Loucy (cell line): ENCODE measurements around the gene SCAPER.

Experiments
- H2AFZ ChIP-seq: fragments of 200-600 bp; sonication (generic); 2 replicates; pipeline ENCODE4 v1.6.0; 2016; ENCODE audit warnings: antibody characterized with exemption, mild to moderate bottlenecking, low read length, moderate library complexity
- H3F3A ChIP-seq: fragments of 200-600 bp; 2 replicates; pipeline ENCODE4 v1.6.0; 2016; ENCODE audit warnings: antibody characterized with exemption, low read depth, mild to moderate bottlenecking
- H3K27me3 ChIP-seq: fragments of 200-600 bp; sonication (generic); 2 replicates; pipeline ENCODE4 v1.6.1; 2014; ENCODE audit warnings: low read length, mild to moderate bottlenecking; ENCODE audit not compliant: insufficient read depth, poor library complexity, severe bottlenecking
- H3K36me3 ChIP-seq: fragments of 200-600 bp; sonication (generic); 2 replicates; pipeline ENCODE4 v1.6.1; 2016; ENCODE audit warnings: low read length; ENCODE audit not compliant: insufficient read depth
- H3K4me1 ChIP-seq: fragments of 200-600 bp; sonication (generic); 2 replicates; pipeline ENCODE4 v1.5.1; 2014; ENCODE audit warnings: low read length, mild to moderate bottlenecking; ENCODE audit not compliant: insufficient read depth, poor library complexity, severe bottlenecking
- H3K4me2 ChIP-seq: fragments of 200-600 bp; sonication (generic); 2 replicates; pipeline ENCODE4 v1.6.0; 2014; ENCODE audit warnings: antibody characterized with exemption, low read length, low read depth, mild to moderate bottlenecking; ENCODE audit not compliant: poor library complexity, severe bottlenecking
- H3K4me3 ChIP-seq: fragments of 200-600 bp; sonication (generic); 2 replicates; pipeline ENCODE4 v1.5.1; 2014; ENCODE audit warnings: low read length, mild to moderate bottlenecking, mixed read lengths; ENCODE audit not compliant: poor library complexity, severe bottlenecking
- H3K79me2 ChIP-seq: fragments of 200-600 bp; sonication (generic); 2 replicates; pipeline ENCODE4 v1.6.1; 2014; ENCODE audit warnings: low read length; ENCODE audit not compliant: insufficient read depth
- H3K9ac ChIP-seq: fragments of 200-600 bp; sonication (generic); 2 replicates; pipeline ENCODE4 v1.6.0; 2014; ENCODE audit warnings: mild to moderate bottlenecking, low read depth, low read length, moderate library complexity; ENCODE audit not compliant: poor library complexity, severe bottlenecking
- H3K9me2 ChIP-seq: fragments of 200-600 bp; sonication (generic); replicated peaks from 2 replicates; pipeline ENCODE4 v1.6.1; 2016; ENCODE audit warnings: low read depth, low read length, mixed read lengths
- H3K9me3 ChIP-seq: fragments of 200-600 bp; sonication (generic); 2 replicates; pipeline ENCODE4 v1.6.1; 2014; ENCODE audit warnings: mild to moderate bottlenecking, antibody characterized with exemption, low read length, low read depth; ENCODE audit not compliant: insufficient read depth
- H4K20me1 ChIP-seq: fragments of 200-600 bp; sonication (generic); 2 replicates; pipeline ENCODE4 v1.6.0; 2014; ENCODE audit warnings: antibody characterized with exemption, low read length, mild to moderate bottlenecking; ENCODE audit not compliant: insufficient read depth, poor library complexity, severe bottlenecking
- EZH2phosphoT487 ChIP-seq: fragments of 200-600 bp; IDR thresholded peaks from 2 replicates; pipeline ENCODE4 v1.6.1; 2018; ENCODE audit warnings: antibody characterized with exemption, mild to moderate bottlenecking, moderate library complexity, borderline replicate concordance
- TF ChIP-seq, protein P1 (sequence below): fragments of 200-600 bp; sonication (generic); conservative IDR thresholded peaks from 2 replicates; pipeline ENCODE4 v1.5.1; 2014; ENCODE audit warnings: mild to moderate bottlenecking, antibody characterized with exemption, low read length

Gene SCAPER

DNA sequence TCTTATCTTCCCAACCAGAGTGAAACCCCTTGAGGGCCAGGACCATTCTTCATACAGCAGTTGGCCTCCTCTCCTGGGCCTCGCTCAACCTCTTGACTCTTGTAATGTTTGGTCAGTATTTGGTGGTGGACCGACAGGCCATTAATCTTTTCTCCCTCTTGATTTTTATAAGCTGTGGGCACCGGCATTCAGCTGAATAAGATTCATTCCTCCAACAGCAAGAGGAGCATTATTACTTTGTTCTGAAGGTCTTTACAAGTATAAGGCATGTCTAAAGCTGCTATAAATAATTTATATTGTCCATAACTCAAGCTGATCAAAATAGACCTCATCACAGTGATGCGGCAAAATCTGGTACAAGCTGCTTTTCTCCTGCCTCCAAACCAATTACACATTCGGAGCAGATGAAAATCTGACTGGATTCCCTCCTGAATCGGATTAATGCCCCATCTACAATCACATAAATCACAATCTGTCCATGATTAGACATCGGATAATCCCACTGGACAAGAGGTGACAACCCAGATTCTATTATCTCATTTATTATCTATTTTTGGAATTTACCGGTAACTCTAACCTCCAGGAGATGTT, 576.9 kb downstream of the SCAPER start:
- TF ChIP-seq, protein P1, sequence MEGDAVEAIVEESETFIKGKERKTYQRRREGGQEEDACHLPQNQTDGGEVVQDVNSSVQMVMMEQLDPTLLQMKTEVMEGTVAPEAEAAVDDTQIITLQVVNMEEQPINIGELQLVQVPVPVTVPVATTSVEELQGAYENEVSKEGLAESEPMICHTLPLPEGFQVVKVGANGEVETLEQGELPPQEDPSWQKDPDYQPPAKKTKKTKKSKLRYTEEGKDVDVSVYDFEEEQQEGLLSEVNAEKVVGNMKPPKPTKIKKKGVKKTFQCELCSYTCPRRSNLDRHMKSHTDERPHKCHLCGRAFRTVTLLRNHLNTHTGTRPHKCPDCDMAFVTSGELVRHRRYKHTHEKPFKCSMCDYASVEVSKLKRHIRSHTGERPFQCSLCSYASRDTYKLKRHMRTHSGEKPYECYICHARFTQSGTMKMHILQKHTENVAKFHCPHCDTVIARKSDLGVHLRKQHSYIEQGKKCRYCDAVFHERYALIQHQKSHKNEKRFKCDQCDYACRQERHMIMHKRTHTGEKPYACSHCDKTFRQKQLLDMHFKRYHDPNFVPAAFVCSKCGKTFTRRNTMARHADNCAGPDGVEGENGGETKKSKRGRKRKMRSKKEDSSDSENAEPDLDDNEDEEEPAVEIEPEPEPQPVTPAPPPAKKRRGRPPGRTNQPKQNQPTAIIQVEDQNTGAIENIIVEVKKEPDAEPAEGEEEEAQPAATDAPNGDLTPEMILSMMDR: no peak
- no peak for TF ChIP-seq EZH2phosphoT487

DNA sequence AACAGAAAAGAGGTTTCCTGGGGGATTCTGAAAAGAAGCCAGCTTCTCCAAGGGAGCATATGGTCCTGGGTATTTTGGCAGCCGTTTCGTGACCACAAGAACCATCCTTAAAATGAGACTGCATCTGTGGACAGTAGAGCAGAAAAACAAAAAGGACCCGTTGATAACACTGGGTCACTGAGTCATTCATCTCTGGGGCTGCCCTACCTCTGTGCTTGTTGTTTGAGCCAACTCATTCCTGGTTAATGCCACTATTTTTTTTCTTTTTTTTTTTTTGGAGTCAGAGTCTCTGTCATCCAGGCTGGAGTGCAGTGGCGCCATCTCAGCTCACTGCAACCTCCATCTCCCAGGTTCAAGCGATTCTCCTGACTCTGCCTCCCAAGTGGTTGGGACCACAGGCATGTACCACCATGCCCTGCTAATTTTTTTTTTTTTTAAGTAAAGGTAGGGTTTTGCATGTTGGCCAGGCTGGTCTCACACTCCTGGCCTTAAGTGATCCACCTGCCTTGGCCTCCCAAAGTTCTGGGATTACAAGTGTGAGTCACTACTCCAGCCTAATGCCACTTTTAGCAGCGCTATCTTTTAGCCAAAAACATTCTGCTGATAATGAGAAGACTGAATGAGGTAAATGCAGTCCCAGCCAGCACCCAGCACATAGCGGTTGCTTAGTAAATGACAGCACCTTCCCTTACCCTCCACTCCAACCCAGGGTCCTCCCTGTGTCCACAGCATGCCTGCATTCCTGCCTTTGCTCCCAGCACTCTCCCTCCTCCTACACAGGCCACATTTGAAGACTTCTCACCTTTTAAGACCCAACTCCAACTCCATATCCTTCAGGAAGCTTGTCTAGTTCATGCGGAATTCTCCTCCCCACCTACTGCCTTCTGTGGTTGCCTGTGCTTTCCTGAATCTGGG, 577.7 kb downstream of the SCAPER start:
- H3K9me2 ChIP-seq: no peaks in the 10 kb centered on the region
- H3K4me1 ChIP-seq: no peaks in the 10 kb centered on the region
- no peak for TF ChIP-seq EZH2phosphoT487
- H4K20me1 ChIP-seq: no peaks in the 10 kb centered on the region
- H3F3A ChIP-seq: no peaks in the 10 kb centered on the region
- H3K4me3 ChIP-seq: no peak overlapping the region
- H3K36me3 ChIP-seq: no peaks in the 10 kb centered on the region
- no peaks in the 10 kb centered on the region for H3K9me3 ChIP-seq
- H3K27me3 ChIP-seq: no peaks in the 10 kb centered on the region
- no peaks in the 10 kb centered on the region for H3K79me2 ChIP-seq
- no peak overlapping the region for H2AFZ ChIP-seq
- no peak overlapping the region for H3K4me2 ChIP-seq
- no peak overlapping the region for H3K9ac ChIP-seq

More for the DNA sequence above, 576.9 kb downstream of the SCAPER start:
- H3K79me2 ChIP-seq: no peaks in the 10 kb centered on the region
- no peaks in the 10 kb centered on the region for H3K27me3 ChIP-seq
- no peaks in the 10 kb centered on the region for H3F3A ChIP-seq
- H4K20me1 ChIP-seq: no peaks in the 10 kb centered on the region
- H3K36me3 ChIP-seq: no peaks in the 10 kb centered on the region
- no peaks in the 10 kb centered on the region for H3K9me2 ChIP-seq
- no peak overlapping the region for H2AFZ ChIP-seq
- no peaks in the 10 kb centered on the region for H3K4me1 ChIP-seq
- no peak overlapping the region for H3K4me3 ChIP-seq
- H3K9me3 ChIP-seq: no peaks in the 10 kb centered on the region
- H3K4me2 ChIP-seq: no peak overlapping the region
- no peak overlapping the region for H3K9ac ChIP-seq

DNA sequence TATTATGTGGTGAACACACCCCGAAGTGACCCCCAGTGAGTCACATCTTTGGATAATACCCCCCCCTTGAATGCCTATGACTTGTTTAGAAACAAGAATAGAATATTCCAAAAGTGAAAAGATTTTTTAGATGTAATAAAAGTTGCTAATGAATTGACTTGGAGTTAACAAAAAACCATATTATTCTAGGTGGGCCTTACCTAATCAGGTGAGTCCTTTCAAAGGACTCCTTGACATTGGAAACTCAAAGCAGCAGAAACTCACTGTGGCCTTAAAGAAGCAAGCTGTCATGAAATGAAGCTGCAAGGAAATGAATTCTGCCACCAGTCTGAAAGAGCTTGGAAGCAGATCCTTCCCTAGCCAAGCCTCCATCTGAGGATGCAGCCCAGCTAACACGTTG, 579.4 kb downstream of the SCAPER start:
- H3K27me3 ChIP-seq: no peaks in the 10 kb centered on the region
- no peaks in the 10 kb centered on the region for H4K20me1 ChIP-seq
- no peaks in the 10 kb centered on the region for H3F3A ChIP-seq
- H3K36me3 ChIP-seq: no peaks in the 10 kb centered on the region
- no peak overlapping the region for H3K9ac ChIP-seq
- TF ChIP-seq, protein P1: no peak
- no peak for TF ChIP-seq EZH2phosphoT487
- no peak overlapping the region for H3K4me3 ChIP-seq
- H2AFZ ChIP-seq: no peak overlapping the region
- H3K9me2 ChIP-seq: no peaks in the 10 kb centered on the region
- no peaks in the 10 kb centered on the region for H3K4me1 ChIP-seq
- H3K79me2 ChIP-seq: no peaks in the 10 kb centered on the region
- no peaks in the 10 kb centered on the region for H3K9me3 ChIP-seq
- H3K4me2 ChIP-seq: no peak overlapping the region
